Renal cortex interstitium (tissue), 15 donors: Measurements from ENCODE around the gene SMARCD2. TPM values are rescaled to one million over a fixed set of nuclear protein-coding genes. Genes with fewer than 3 reads are reported as not detected.
"Not testable (repeated sequence)": the region's sequence is repeated elsewhere in the genome, so short reads cannot be mapped to it uniquely, and the experiment has no call there.

Source experiments
- DNase-seq, 11 donors: peaks; one replicate each; pipeline ENCODE4 v3.0.0-alpha.2; 2013; ENCODE audit warnings: low read depth in 9 of 11, low spot score in 4 of 11; ENCODE audit errors: extremely low read depth in 1 of 11
- long read RNA-seq, 16 experiments: transcript quantifications; one replicate each; lab custom pipeline, GENCODE V29; 2026
- polyA plus RNA-seq, 3 donors: library from polyadenylated mRNA; unstranded; fragments of 120-200 nt; gene quantifications; one replicate each; pipeline ENCODE4 v1.2.1, GENCODE V29; 2013; ENCODE audit not compliant: insufficient read length in 3 of 3

Gene SMARCD2
- polyA plus RNA-seq = 10 to 100 TPM; 50.3 to 63.5 (median 61.8) TPM
- long read RNA-seq, donor 1, partial matches to known transcripts = 0 of 3 reads
- long read RNA-seq, donor 1, other reads (novel, unspliced or antisense) = 0 of 3 reads
- long read RNA-seq, donor 2, partial matches to known transcripts = 28 of 30 reads
- long read RNA-seq, donor 2, other reads (novel, unspliced or antisense) = 0 of 30 reads
- long read RNA-seq, donor 3, transcript SMARCD2-203 (13 exons, 2,716 nt) = major isoform, 10 of 17 reads
- long read RNA-seq, donor 3, partial matches to known transcripts = 6 of 17 reads
- long read RNA-seq, donor 3, other reads (novel, unspliced or antisense) = 0 of 17 reads
- long read RNA-seq, donor 4, transcript SMARCD2-203 (13 exons, 2,716 nt) = major isoform, 12 of 12 reads
- long read RNA-seq, donor 4, partial matches to known transcripts = 0 of 12 reads
- long read RNA-seq, donor 4, other reads (novel, unspliced or antisense) = 0 of 12 reads
- long read RNA-seq, donor 5 = 0 reads
- long read RNA-seq, donor 6, partial matches to known transcripts = 0 of 3 reads
- long read RNA-seq, donor 6, other reads (novel, unspliced or antisense) = 0 of 3 reads
- long read RNA-seq, donor 7, transcript SMARCD2-203 (13 exons, 2,716 nt) = major isoform, 5 of 16 reads
- long read RNA-seq, donor 7, partial matches to known transcripts = 11 of 16 reads
- long read RNA-seq, donor 7, other reads (novel, unspliced or antisense) = 0 of 16 reads
- long read RNA-seq, donor 8 = 0 reads
- long read RNA-seq, donor 9, partial matches to known transcripts = 0 of 4 reads
- long read RNA-seq, donor 9, other reads (novel, unspliced or antisense) = 0 of 4 reads
- long read RNA-seq, donor 10, partial matches to known transcripts = 30 of 33 reads
- long read RNA-seq, donor 10, other reads (novel, unspliced or antisense) = 0 of 33 reads
- long read RNA-seq, donor 11, partial matches to known transcripts = 0 of 4 reads
- long read RNA-seq, donor 11, other reads (novel, unspliced or antisense) = 0 of 4 reads
- long read RNA-seq, donor 12, partial matches to known transcripts = 0 of 3 reads
- long read RNA-seq, donor 12, other reads (novel, unspliced or antisense) = 0 of 3 reads
- long read RNA-seq, donor 13 = 0 reads
- long read RNA-seq, donor 14, transcript SMARCD2-203 (13 exons, 2,716 nt) = major isoform, 5 of 5 reads
- long read RNA-seq, donor 14, partial matches to known transcripts = 0 of 5 reads
- long read RNA-seq, donor 14, other reads (novel, unspliced or antisense) = 0 of 5 reads
- long read RNA-seq, donor 15, partial matches to known transcripts = 0 of 3 reads
- long read RNA-seq, donor 15, other reads (novel, unspliced or antisense) = 0 of 3 reads
- long read RNA-seq, donor 16, transcript SMARCD2-203 (13 exons, 2,716 nt) = major isoform, 22 of 35 reads
- long read RNA-seq, donor 16, partial matches to known transcripts = 12 of 35 reads
- long read RNA-seq, donor 16, other reads (novel, unspliced or antisense) = 0 of 35 reads

DNA sequence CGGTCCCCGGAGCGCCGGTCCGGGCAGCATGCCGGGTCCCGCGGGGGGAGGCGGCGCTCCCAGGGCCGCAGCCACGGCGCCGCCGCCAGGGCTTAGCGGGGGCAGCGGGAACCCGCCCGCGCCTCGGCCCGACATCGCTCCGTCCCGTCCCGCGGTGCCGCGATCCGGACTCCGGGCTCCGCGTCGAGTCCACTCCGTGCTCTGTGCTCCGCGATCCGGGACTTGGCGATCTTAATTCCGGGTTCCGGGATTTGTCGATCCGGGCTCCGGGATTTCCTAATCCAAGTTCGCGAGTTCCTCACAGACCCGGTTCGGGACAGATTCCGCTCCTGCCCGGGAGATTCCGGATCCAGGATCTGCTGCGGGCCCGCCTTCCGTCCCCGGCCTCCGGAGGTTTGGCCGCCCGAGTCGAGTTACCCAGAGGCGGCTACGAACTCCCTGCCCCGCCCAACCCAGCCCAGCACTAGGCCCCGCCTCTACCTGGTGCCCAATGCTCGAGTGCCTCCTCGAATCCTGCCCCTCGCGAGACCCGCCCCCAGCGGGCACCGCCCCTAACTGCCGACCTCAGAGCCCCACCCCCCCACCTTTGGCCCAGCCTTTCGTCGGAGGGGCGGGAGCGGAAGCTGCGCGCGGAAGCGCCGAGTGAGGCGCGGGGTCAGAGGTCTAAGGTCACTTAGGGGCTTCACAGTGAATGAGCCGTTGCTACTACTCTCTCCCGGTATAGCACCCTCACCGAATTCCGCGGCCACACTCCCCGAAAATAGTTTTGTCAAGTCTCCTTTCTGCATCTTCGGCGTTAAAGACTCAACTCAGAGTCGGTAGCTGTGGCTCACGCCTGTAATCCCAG is at the start of gene SMARCD2:
Gene SMARCD2, minus strand, starts transcription at position 146 of the 847 bp plus-strand sequence. Its CDS starts 11 bp downstream, at position 135.
- DNase-seq = peak; percentile 95 to 98 (median 97)

DNA sequence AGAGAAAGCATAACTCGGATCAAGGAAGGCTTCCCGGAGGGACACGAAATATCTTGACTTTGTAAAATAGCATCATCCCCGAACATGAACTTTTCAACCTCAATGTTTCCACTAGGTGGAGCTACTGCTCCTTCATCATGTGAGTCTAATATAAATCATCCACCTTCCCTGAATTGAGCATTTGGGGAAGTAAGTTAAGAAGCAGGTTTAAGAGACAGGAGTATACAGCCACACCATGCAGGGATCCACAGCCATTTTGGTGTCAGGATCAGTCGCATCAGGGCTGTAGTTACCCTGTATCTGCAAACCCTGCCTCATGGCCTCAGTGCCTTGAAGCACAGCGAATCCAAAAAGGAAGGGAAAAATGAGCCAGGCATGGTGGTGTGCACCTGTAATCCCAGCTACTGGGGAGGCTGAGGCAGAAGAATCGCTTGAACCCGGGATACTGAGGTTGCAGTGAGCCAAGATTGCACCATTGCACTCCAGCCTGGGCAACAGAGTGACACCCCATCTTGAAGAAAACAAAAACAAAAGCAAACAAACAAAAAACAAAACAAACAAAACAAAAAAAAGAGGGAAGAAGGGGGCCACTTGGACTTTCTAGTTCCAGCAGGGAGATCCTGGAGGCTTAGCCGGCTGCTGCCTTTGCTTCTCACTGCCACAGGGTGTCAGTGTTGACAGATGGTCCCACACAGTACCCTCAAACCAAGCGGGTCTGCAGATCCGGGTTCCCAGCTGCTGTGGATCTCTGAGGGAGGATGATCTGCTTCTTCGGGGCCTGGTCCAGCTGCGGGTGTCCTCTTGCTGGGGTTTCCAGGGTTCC is 46.8 kb upstream of the SMARCD2 start:
- DNase-seq = peak in 4 of 11 donors; percentile 13 to 20 (median 18)

DNA sequence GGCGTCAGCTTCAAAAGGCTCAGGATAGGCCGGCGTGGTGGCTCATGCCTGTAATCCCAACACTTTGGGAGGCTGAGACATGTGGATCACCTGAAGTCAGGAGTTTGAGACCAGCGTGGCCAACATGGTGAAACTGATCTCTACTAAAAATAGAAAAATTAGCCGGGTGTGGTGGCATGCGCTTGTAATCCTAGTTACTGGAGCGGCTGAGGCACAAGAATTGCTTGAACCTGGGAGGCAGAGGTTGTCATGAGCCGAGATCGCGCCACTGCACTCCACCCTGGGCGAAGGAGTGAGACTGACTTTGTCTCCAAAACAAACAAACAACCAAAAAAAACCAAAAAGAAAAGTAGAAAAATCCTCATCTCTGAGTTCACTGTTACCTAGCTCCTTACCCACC is 42.6 kb upstream of the SMARCD2 start:
- DNase-seq = not testable (repeated sequence)

DNA sequence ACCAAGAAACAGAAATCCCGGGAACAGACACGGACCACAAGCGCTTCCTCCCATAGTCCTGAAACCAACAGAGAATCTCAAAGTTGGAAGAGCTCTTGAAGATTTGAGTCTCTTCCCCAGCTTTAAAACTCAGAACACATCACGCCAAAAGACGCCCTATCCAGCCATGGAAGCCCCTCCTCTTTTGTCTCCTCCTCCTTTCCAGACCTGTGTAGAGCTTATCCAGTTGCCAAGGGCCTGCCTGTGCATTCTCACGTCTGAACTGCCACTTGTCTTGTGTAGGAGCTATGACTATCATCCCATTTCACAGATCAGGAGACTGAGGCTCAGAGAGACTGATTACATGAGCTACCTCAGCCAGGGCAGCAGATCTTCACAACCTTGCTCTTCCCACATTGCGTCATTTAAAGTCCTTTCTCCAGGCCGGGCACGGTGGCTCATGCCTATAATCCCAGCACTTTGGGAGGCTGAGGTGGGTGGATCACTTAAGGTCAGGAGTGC is 40.2 kb upstream of the SMARCD2 start:
- DNase-seq = not testable (repeated sequence)

DNA sequence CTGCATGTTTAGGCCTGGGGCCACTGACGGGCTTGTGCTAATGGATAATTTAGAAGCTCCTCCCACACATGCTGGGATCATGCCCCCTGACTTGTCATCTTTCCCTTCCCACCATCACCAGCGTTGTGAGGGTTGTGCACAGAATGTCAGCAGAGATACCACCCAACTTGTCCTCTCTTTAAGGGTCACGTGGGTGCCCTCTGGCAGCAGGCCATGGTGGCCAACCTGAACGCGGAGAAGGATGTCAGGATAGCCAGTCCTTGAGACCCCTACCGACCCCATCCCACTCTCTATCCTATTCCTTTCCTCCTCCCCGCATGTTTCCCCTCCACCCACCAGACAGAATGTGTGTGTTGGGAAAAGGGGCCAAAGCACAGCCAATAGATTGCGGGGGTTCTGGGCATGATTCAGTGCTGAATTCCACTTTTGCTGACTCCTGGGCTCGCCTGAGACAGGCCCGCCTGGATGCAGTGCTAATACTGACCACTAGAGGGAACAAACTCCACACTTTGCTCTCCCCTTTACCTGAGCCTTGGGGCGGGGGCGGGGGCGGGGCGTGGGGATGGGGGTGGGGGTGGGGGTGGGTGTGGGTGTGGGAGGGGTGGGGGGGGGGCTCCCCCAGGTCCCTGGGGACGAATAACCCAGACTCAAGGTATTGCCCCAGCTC is 39.6 kb upstream of the SMARCD2 start, which contains the start of gene GH2:
Gene GH2, minus strand, starts transcription at position 10 of the 667 bp plus-strand sequence. CDS start 143 bp downstream, outside the sequence.
- DNase-seq = peak in 5 of 11 donors; percentile 4 to 36 (median 26)

DNA sequence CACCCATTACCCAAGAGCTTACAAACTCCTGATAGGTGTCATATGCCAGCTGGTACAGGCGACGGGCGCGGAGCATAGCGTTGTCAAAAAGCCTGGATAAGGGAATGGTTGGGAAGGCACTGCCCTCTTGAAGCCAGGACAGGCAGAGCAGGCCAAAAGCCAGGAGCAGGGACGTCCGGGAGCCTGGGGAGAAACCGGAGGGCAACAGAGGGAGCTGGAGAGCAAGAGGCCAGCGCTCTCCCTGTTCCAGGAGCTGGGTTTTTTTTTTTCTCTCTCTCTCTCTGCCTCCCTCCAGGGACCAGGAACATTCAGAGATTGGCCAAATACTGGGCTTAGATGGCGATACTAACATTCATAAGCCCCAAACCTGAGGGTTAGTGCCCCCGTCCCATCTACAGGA is 38.9 kb upstream of the SMARCD2 start:
- DNase-seq = not testable (repeated sequence)

DNA sequence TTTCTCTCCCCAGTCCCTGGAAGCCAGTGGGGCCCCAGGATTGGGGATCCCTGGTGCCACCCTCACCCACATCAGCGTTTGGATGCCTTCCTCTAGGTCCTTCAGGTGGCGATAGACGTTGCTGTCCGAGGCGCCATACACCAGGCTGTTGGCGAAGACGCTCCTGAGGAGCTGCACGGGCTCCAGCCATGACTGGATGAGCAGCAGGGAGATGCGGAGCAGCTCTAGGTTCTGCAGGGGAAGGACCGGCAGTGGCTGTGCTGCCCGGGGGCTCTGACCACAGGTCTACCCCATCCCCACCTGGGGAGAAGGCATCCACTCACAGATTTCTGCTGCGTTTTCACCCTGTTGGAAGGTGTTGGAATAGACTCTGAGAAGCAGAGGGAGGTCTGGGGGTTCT is 38.2 kb upstream of the SMARCD2 start:
- DNase-seq = no peak

DNA sequence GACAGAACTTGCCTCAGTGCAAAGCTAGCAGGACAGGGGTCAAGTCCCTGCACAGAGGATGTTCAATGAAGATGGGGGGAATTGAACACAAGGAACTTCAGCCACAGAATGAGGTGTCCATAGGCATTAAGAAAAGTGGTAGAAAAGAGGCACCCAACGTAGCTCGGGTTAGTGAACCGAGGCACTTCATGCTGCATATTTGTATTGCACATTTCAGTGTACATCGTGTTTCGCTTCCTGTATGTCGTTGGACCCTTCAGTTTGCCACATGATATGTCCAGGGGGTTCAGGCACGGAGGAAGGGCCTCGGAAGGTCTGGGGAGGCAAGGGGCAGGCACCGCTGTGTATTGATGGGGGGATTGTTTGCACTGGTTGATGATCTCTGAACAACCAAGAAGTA is 35.9 kb upstream of the SMARCD2 start:
- DNase-seq = not testable (repeated sequence)

DNA sequence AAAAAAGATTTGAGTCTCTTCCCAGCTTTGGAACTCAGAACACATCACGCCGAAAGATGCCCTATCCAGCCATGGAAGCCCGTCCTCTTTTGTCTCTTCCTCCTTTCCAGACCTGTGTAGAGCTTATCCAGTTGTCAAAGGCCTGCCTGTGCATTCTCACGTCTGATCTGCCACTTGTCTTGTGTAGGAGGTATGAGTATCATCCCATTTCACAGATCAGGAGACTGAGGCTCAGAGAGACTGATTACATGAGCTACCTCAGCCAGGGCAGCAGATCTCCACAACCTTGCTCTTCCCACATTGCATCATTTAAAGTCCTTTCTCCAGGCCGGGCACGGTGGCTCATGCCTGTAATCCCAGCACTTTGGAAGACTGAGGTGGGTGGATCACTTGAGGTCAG is 32.2 kb upstream of the SMARCD2 start:
- not testable (repeated sequence) for DNase-seq

DNA sequence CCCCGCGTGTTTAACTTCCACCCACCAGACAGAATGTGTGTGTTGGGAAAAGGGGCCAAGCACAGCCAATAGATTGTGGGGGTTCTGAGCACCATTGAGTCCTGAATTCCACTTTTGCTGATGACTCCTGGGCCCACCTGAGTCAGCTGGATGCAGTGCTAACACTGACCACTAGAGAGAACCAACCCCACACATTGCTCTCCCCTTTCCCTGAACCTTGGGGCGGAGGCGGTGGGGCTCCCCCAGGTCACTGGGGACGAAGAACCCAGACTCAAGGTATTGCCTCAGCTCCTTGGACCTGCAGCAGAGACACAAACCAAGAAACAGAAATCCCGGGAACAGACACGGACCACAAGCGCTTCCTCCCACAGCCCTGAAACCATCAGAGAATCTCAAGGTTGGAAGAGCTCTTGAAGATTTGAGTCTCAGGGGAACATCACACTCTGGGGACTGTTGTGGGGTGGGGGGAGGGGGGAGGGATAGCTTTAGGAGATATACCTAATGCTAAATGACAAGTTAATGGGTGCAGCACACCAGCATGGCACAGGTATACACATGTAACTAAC is 31.7 kb upstream of the SMARCD2 start:
- not testable (repeated sequence) for DNase-seq

DNA sequence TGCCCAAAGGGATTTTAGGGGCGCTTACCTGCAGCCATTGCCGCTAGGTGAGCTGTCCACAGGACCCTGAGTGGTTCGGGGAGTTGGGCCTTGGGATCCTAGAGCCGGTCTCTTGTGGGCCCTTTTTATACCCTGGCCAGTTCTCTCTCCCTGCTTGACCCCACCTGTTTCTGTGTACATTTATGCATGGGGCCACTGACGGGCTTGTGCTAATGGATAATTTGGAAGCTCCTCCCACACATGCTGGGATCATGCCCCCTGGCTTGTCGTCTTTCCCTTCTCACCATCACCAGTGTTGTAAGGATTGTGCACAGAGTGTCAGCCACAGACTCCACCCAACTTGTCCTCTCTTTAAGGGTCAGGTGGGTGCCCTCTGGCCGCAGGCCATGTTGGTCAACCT is 31.1 kb upstream of the SMARCD2 start, which contains the start of gene CSH2:
Gene CSH2, minus strand, starts transcription at position 101 of the 400 bp plus-strand sequence. Its CDS starts 63 bp downstream, at position 38.
- not testable (repeated sequence) for DNase-seq

DNA sequence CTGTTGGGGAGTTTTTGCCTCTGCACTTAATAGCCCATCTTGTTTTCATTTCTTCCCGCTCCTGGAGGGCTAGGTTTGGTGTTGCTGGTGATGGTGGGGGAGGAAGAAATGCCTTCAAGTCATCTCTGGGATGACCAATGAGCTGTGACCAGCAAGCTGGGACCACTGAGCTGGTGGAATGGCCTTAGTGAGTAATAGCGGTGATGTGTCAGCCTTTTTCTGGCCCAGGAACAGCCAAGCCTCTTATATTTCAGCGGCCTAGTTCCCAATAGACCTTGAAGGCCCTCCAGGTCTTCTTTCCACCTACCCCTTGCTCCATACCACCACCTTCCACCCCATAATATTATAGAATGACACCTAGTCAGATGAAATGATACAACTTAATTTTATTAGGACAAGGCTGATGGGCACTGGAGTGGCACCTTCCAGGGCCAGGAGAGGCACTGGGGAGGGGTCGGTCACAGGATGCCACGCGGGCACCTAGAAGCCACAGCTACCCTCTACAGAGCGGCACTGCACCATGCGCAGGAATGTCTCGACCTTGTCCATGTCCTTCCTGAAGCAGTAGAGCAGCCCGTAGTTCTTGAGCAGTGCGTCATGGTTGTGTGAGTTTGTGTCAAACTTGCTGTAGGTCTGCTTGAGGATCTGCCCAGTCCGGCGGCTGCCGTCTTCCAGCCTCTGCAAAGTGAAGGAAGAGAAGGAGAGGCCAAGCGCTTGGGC is 29.3 kb upstream of the SMARCD2 start:
- DNase-seq = not testable (repeated sequence)

DNA sequence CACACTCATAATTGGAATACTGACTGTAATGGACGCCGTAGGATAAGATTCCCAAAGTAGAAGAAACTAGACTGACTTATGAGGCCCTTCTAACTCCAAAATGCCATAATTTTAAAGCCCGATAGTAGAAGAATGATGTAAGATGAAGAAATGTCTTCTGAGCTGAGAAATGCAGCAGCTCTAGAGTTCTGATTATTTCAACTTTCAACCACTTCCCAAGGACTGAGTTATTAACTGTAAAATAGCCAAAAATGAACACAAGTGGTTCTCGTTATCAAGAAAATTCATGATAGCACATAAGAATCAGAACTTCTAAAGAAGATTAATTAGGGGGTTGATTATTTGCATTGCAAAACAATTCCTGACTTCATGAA is 27.8 kb upstream of the SMARCD2 start:
- DNase-seq = not testable (repeated sequence)

DNA sequence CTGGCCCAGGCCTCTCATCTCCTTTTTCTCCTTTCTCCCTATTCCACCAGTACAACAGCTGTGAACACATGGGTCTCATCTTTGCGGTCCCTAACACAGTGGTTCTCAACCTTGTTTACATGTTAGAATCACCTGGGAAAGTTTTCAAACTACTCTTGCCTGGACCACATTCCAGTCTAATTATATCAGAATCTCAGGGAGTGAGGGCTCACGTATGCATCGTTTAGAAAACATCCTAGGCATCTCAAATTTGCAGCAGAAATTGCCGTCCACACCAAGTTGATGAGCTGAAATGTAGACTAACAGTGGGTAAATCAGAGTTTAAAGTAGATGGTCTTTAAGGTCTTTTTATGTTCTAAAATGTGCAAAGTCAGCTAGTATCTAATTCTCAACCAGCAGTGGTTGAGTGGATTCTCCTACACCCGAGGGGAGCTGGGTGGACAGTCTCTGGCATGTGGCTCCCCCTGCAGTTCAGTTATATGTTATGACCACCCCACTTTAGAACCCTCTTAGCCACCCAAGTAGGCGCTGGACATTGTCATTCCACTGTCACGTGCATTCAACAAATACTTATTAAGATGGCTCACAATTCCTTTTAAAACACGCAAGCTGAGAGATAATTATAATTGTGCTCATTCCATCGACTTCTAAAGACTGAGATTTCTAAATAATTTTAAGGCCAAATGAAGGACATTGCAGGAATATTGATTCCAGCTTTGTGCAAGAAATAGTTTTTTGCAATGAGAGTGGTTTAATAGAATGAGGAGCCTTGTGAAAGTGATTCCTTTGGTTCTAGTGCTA is 27.2 kb upstream of the SMARCD2 start:
- not testable (repeated sequence) for DNase-seq
